NCI-H345 (cell line): ENCODE data around the gene VTCN1.
"Not testable (repeated sequence)": the region's sequence is repeated elsewhere in the genome, so short reads cannot be mapped to it uniquely, and the experiment has no call there.

Experiments used
- DNase-seq: peaks from one replicate; lab custom pipeline; 2025; lab: John Stamatoyannopoulos, UW

Gene VTCN1, protein sequence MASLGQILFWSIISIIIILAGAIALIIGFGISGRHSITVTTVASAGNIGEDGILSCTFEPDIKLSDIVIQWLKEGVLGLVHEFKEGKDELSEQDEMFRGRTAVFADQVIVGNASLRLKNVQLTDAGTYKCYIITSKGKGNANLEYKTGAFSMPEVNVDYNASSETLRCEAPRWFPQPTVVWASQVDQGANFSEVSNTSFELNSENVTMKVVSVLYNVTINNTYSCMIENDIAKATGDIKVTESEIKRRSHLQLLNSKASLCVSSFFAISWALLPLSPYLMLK

GRCh38 chr1:117210831-117211261 is at the start of gene VTCN1:
Gene VTCN1, minus strand, starts transcription at chr1:117210927. Its CDS starts 72 bp downstream, at chr1:117210855.
- DNase-seq = no peak

DNA sequence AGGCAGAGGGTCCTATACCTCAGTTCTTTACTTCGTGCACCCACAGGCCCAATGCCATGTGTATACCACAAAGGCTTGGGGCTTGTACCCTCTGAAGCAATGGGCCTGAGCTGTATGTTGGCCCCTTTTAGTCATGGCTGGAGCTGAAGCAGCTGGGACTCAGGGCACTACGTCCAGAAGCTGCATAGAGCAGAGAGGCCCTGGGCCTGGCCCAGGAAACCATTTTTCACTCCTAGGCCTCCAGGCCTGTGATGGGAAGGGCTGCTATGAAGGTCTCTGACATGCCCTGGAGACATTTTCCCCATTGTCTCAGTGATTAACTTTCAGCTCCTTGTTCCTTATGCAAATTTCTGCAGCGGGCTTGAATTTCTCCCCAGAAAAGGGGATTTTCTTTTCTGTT is 48.1 kb upstream of the VTCN1 start:
- no peak for DNase-seq

GRCh38 chr1:117258075-117258474 is 47.3 kb upstream of the VTCN1 start:
- DNase-seq = not testable (repeated sequence)

- no peak for DNase-seq
These were observed 46.6 kb upstream of the VTCN1 start for GRCh38 chr1:117257291-117257690.

GRCh38 chr1:117250061-117250606 is 39.4 kb upstream of the VTCN1 start:
- no peak for DNase-seq

DNA sequence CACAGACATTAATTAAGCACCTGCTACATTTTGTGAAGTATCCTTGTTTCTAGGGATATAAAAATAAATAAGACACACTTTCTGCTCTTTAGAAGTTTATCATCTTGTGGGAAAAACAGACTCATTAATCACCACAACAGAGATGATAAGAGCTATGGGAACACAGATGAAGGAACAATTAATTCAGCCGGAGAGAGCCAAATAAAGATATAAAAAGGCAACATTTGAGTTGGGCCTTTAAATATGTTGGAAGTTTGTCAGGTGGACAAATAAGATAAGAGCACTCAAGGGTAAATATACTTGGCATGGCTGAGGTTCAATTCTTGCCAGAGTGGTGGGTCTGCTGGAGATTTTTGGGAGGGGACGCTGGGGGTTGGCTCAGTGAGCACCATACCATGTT is 34.2 kb upstream of the VTCN1 start:
- no peak for DNase-seq

DNA sequence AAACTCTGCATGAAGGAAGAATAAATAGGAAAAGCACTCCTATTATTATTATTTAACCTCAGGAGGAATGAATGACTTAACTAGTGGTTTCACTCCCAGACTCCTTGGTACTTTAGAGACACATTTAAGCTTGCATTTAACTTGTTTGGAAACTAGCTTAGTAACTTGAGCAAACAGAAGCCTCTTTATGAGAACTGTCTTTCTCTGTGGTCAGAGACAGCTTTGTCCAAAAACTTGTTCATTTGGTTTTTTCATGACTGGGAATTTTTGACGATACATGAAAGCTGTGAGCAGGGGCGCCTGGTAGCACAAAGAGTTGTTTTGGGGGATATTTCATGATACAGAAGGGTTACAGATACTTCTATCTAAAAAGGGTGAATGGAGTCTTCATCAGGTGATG is 33.6 kb upstream of the VTCN1 start:
- DNase-seq = no peak

GRCh38 chr1:117241512-117241911 is 30.8 kb upstream of the VTCN1 start:
- DNase-seq = no peak

- no peak for DNase-seq
These were observed 29.8 kb upstream of the VTCN1 start for GRCh38 chr1:117240547-117240946.

DNA sequence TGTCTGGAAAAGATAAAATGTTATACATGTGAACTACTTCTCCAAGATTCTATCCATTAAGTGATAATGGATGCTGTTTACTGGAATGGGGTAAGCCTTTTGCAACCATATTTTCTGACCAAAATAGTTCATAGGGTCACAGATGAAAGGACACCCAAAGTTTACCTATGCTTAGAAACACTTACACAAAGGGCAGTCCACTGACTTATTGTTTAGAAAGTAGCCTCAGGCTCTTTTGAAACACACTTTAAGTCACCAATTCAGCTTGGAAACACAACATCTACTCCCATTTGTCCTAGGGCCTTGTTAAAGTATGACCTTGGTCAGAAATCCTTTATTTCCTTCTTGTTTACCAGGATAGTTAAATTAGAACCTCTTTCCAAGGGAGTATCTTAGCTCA is 28.7 kb upstream of the VTCN1 start:
- DNase-seq = no peak

DNA sequence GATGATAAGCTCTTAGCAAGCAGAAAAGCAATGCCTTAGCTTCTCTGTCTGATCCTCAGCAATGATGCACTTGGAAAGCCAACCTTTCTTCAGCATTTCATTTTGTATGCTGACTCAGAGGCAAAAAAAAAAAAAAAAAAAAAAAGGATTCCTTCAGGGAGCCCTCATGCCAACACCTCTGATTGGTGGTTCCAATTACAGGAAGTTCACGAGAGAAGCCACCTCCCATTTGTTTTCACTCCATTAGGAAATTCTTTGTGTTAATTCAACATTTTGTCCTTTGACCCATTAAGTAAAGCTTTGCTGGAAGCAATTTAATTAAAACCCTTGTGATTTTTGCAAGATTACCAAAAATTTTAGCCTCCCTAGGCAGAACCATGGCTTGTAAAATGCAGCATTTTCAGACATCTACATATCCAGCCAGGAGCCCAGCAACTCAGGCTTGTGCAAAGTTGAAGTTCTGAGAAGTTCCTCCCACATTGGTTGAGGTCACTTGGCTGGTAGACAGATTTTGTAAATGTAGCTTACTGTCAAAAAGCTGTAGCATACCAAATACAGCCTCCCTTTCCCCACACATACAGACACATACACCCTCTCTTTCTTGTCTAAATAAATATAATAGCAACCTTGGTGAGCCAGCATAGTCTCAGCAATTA is 27.1 kb upstream of the VTCN1 start:
- no peak for DNase-seq

GRCh38 chr1:117235863-117236465 is 25.2 kb upstream of the VTCN1 start:
- no peak for DNase-seq

DNA sequence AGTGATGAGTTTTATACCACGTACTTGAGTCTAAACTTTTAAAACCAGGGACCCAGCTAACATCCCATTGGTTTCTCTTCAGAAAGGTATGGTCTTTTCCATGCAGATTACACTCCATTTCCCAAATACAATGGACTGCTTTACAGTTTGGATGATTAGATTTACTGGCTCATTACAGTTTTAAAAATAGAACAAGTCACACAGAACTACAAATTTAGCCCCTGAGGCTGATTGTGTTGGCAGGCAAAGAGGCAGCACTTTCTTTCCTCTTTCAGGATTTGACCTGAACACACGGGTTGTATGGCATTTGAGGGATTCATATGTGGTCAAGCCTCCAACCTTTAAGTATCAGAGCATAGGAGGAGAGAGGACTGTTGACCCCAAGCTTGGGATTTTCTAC is 21.8 kb upstream of the VTCN1 start:
- peak; percentile 12 for DNase-seq

DNA sequence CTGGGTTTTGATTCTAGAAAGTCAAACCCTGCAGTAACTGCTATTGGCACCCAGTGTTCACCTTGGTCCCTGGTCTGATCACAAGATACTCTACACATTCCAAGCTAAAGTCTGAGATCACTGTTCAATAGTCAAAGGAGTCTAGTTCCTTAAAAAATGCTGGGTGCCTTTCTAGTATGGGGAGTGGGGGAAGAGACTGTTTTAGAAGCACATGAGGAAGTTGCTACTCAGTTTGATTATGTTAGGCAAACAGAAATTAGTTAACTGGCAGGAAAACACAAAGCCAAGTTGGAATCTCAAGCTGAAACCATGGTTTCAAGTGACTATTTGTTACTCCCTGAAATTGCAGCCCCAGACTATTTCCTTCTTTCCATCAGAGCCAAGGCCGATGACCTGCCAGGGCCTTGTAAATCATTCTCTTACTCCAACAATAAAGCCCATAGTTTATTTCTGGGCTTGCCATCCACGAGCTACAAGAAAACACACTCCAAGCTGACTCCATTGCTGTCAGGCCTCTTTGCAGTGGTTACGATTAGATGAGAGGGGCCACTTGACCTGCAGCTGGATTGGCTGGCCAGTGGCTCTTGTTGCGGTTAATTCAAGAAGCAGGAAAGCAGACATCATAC is 21.1 kb upstream of the VTCN1 start:
- no peak for DNase-seq

- no peak for DNase-seq
These were observed 20.6 kb upstream of the VTCN1 start for GRCh38 chr1:117231312-117231711.

DNA sequence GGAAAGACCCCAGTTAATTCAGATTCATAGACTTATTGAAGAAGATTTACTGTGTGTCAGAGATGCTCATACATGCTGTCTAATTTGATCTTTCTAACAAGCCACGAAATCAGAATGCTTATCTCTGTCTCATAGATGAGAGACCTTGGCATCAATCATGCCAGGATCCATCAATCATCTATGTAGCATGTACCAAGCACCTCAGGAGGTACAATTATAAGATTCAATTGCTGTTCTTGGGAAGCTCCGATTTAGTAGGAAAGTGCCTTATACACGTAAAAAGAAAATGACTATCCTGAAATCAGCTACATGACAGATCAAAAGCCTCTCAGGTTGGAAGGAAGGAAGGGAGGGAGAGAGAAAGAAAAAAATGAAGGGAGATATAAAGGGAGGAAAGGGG is 18.5 kb upstream of the VTCN1 start:
- no peak for DNase-seq

- no peak for DNase-seq
These were observed 15.2 kb upstream of the VTCN1 start for GRCh38 chr1:117225931-117226330.

- DNase-seq = no peak
These were observed 6.0 kb upstream of the VTCN1 start for GRCh38 chr1:117216718-117217117.

DNA sequence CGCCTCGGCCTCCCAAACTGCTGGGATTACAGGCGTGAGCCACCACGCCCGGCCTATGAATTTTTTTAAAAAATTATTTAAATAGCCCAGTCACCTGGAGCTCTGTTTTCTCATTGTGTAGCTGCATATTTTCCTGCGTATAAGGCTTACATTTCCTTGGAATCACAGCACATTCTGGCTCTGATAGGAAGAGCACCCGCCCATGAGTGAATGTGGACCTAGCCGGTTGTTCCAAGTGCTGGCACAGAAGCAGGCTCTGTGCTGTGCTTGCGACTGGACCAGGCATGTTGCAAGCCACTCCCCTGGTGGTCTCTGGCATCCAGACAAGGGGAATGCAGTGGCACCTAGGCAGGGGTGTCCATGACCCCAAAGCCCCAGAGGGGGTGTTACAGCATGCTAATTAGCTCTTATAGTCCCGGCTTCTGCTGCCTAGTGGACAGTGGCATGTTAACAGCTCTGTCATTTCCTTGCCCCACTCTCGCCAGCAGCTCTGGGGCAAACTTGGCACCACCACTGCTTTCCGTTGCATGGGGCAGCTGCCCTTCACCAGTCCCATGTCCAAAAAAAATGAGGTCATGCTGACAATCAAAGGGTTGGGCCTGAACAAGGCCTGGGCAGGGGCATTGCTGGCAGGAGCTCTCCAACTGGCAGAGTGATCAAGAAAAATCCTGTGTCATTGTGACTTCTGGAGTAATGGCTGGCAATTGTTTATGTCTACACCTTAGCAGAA is 5.2 kb upstream of the VTCN1 start:
- no peak for DNase-seq

- no peak for DNase-seq
These were observed 4.3 kb upstream of the VTCN1 start for GRCh38 chr1:117215019-117215418.

GRCh38 chr1:117213046-117213445 is 2.3 kb upstream of the VTCN1 start:
- no peak for DNase-seq

GRCh38 chr1:117210386-117210785 is 341 bp downstream of the VTCN1 start:
- no peak for DNase-seq
